ENCODE measurements around the gene MARCHF9. TPM values are rescaled to one million over a fixed set of nuclear protein-coding genes. Genes with fewer than 3 reads are reported as not detected.

Gene MARCHF9
- total and polyA plus RNA-seq, 11 donors, result 11.3 to 18.9 (median 13.6) TPM

- no peaks in the 10 kb centered on the region for H3K9me3 ChIP-seq
- peak overlapping the region in 8 of 12 donors; percentile 75 to 97 (median 86) for H3K4me3 ChIP-seq
- TF ChIP-seq CTCF (IDR thresholded peaks at IDR 0.05), result no peak
- no peak for TF ChIP-seq POLR2A (IDR thresholded peaks at IDR 0.05)
- intact Hi-C loops (cut with DNase I), result no loop called here
- peaks cover 0 to 4% (median 0%) of the 10 kb centered on the region in 9 donors for H3K27me3 ChIP-seq
- peak overlapping the region in 9 of 12 donors; percentile 91 to 98 (median 97) for H3K27ac ChIP-seq
- H3K36me3 ChIP-seq, result peaks cover 0 to 50% (median 46%) of the 10 kb centered on the region in 9 donors
- no peak for DNase-seq
- peaks cover 2 to 43% (median 16%) of the 10 kb centered on the region in 12 donors for H3K4me1 ChIP-seq
- ATAC-seq, result no peak
- WGBS, 4 donors, result 86 to 91% (median 89%) methylated on average over 3 of the region's 3 CpGs
Measured at GRCh38 chr12:57746025-57746424, 8.9 kb upstream of the MARCHF9 start.

GRCh38 chr12:57749061-57749460, 5.8 kb upstream of the MARCHF9 start:
- DNase-seq (no peak), ATAC-seq (no peak)
- Histone ChIP-seq H3K36me3 (peaks cover 0 to 50% (median 46%) of the 10 kb centered on the region in 9 donors), H3K27ac (no peak overlapping the region), H3K27me3 (no peaks in the 10 kb centered on the region), H3K4me1 (peaks cover 2 to 46% (median 28%) of the 10 kb centered on the region in 12 donors), H3K4me3 (no peak overlapping the region), H3K9me3 (no peaks in the 10 kb centered on the region)
- intact Hi-C loops (cut with DNase I), result no loop called here
- 88 to 93% (median 90%) methylated on average over 4 to 5 of the region's 5 CpGs for WGBS, 4 donors
- no peak for TF ChIP-seq POLR2A (IDR thresholded peaks at IDR 0.05)
- TF ChIP-seq CTCF (IDR thresholded peaks at IDR 0.05), result no peak

- no peak for ATAC-seq
- no peaks in the 10 kb centered on the region for H3K27me3 ChIP-seq
- 83 to 88% (median 87%) methylated on average over 13 to 15 of the region's 15 CpGs for WGBS, 4 donors
- intact Hi-C loops (cut with DNase I), result loop anchor here in 1 of 10 donors (5.0 kb wide), 1 partner anchor 58 kb away; the partner anchor contains the start of gene OS9
- H3K27ac ChIP-seq, result peak overlapping the region in 10 of 12 donors; percentile 79 to 96 (median 91)
- H3K4me1 ChIP-seq, result peaks cover 0 to 44% (median 29%) of the 10 kb centered on the region in 12 donors
- TF ChIP-seq POLR2A (IDR thresholded peaks at IDR 0.05) (no peak), CTCF (IDR thresholded peaks at IDR 0.05) (no peak)
- peak overlapping the region in 11 of 12 donors; percentile 62 to 89 (median 76) for H3K4me3 ChIP-seq
- H3K36me3 ChIP-seq, result peaks cover 0 to 50% (median 46%) of the 10 kb centered on the region in 9 donors
- DNase-seq, result no peak
- H3K9me3 ChIP-seq, result no peaks in the 10 kb centered on the region
Measured at GRCh38 chr12:57750561-57751431, 4.1 kb upstream of the MARCHF9 start.

- peak in 2 of 4 donors; percentile 0 for ATAC-seq
- H3K9me3 ChIP-seq, result no peaks in the 10 kb centered on the region
- peak overlapping the region; percentile 71 to 96 (median 91) for H3K27ac ChIP-seq
- TF ChIP-seq POLR2A (IDR thresholded peaks at IDR 0.05) (no peak), CTCF (IDR thresholded peaks at IDR 0.05) (no peak)
- no peak for DNase-seq
- WGBS, 4 donors, result 11 to 16% (median 13%) methylated on average over 8 of the region's 8 CpGs
- H3K4me1 ChIP-seq, result peaks cover 0 to 46% (median 30%) of the 10 kb centered on the region in 12 donors
- H3K36me3 ChIP-seq, result peaks cover 0 to 47% (median 45%) of the 10 kb centered on the region in 9 donors
- no peaks in the 10 kb centered on the region for H3K27me3 ChIP-seq
- intact Hi-C loops (cut with DNase I), result loop anchor here in 1 of 10 donors (5.0 kb wide), 1 partner anchor 59 kb away; the partner anchor contains the start of gene OS9
- H3K4me3 ChIP-seq, result peak overlapping the region; percentile 43 to 89 (median 72)
Measured at GRCh38 chr12:57751432-57751787, 3.5 kb upstream of the MARCHF9 start.
